Endothelial cell of umbilical vein (primary cell): ENCODE measurements around the gene FLACC1. TPM values are rescaled to one million over a fixed set of nuclear protein-coding genes. Genes with fewer than 3 reads are reported as not detected.

ENCODE experiments used
- BruUV-seq: library from RNA; stranded (reverse); fragments of 400-500 nt; replicated peaks from 2 replicates; lab custom pipeline; 2021; lab: Mats Ljungman, UMichigan
- CTCF ChIA-PET: fragments of 300-600, 350-600 bp; sonication (Branson Sonifier 250); formaldehyde crosslinking; loops from one replicate; lab custom pipeline; 2021; ENCODE audit warnings: antibody characterized with exemption, inconsistent platforms; lab: Charles Lee
- POLR2A ChIA-PET: fragments of 300-600, 350-600 bp; sonication (Branson Sonifier 250); formaldehyde crosslinking; loops from one replicate; lab custom pipeline; 2021; ENCODE audit warnings: antibody characterized with exemption, inconsistent platforms; lab: Charles Lee
- DNase-seq: peaks from one replicate; pipeline ENCODE4 v3.0.0-alpha.2; 2011; ENCODE audit warnings: low read depth, low spot score
- FAIRE-seq: peaks from 2 replicates; lab custom pipeline; 2011; peaks lifted over from hg19 to GRCh38; lab: Jason Lieb, UNC
- H2AFZ ChIP-seq: 2 replicates; pipeline ENCODE4 v1.6.0; 2012; ENCODE audit warnings: low read depth, low read length, control low read depth, inconsistent platforms
- H3K27ac ChIP-seq: 2 replicates; pipeline ENCODE4 v1.5.1; 2011; ENCODE audit warnings: low read depth, mild to moderate bottlenecking, control low read depth, low read length, moderate library complexity; ENCODE audit not compliant: insufficient read depth
- H3K27me3 ChIP-seq, 2 experiments: 2 replicates each; pipeline versions ENCODE4 v1.6.0 to v1.6.1; 2011; ENCODE audit warnings: low read length in 2 of 2, mixed read lengths in 1 of 2; ENCODE audit not compliant: control insufficient read depth in 2 of 2, insufficient read depth in 2 of 2
- H3K36me3 ChIP-seq, 2 experiments: 2 replicates in 1 of 2; 3 replicates in 1 of 2; pipeline ENCODE4 v1.5.1; 2011; ENCODE audit warnings: low read length in 2 of 2, mild to moderate bottlenecking in 1 of 2, moderate library complexity in 1 of 2; ENCODE audit not compliant: control insufficient read depth in 2 of 2, insufficient read depth in 2 of 2; ENCODE audit errors: extremely low read depth in 1 of 2
- H3K4me1 ChIP-seq: 3 replicates; pipeline ENCODE4 v1.5.1; 2011; ENCODE audit warnings: mild to moderate bottlenecking, low read length; ENCODE audit not compliant: control insufficient read depth, insufficient read depth; ENCODE audit errors: extremely low read depth
- H3K4me2 ChIP-seq: 2 replicates; pipeline ENCODE4 v1.6.1; 2011; ENCODE audit warnings: low read length, control low read depth, mixed read lengths; ENCODE audit not compliant: insufficient read depth
- H3K4me3 ChIP-seq, 3 experiments: fragments of 200-600 bp in 1 of 3; sonication (generic), shearing (Covaris generic) in 1 of 3; replicated peaks in 1 of 3; 2 replicates each; pipeline ENCODE4 v1.5.1; 2011 to 2016; ENCODE audit warnings: control low read depth in 3 of 3, low read length in 3 of 3, mild to moderate bottlenecking in 2 of 3, inconsistent platforms in 1 of 3, low read depth in 1 of 3, moderate library complexity in 1 of 3; ENCODE audit not compliant: insufficient read depth in 1 of 3
- H3K79me2 ChIP-seq: 2 replicates; pipeline ENCODE4 v1.6.0; 2012; ENCODE audit warnings: low read length, inconsistent platforms; ENCODE audit not compliant: control insufficient read depth, insufficient read depth
- H3K9ac ChIP-seq: replicated peaks from 2 replicates; pipeline ENCODE3; 2011; ENCODE audit warnings: low read length, control low read depth; ENCODE audit not compliant: insufficient read depth; ENCODE audit errors: extremely low read depth
- H3K9me1 ChIP-seq: replicated peaks from 3 replicates; pipeline ENCODE4 v1.6.0; 2011; ENCODE audit warnings: mild to moderate bottlenecking, low read length; ENCODE audit not compliant: control insufficient read depth, insufficient read depth; ENCODE audit errors: extremely low read depth
- H3K9me3 ChIP-seq: replicated peaks from 2 replicates; pipeline ENCODE4 v1.5.1; 2012; ENCODE audit warnings: low read length, inconsistent platforms; ENCODE audit not compliant: control insufficient read depth, insufficient read depth
- H4K20me1 ChIP-seq: replicated peaks from 2 replicates; pipeline ENCODE3; 2011; ENCODE audit warnings: mild to moderate bottlenecking, low read length; ENCODE audit not compliant: control insufficient read depth, insufficient read depth; ENCODE audit errors: extremely low read depth
- EZH2 ChIP-seq: IDR thresholded peaks from 2 replicates; pipeline ENCODE4 v1.6.1; 2012; ENCODE audit warnings: borderline replicate concordance, low read depth, mild to moderate bottlenecking, moderate library complexity, low read length, inconsistent platforms; ENCODE audit not compliant: severe bottlenecking
- FOS ChIP-seq: IDR thresholded peaks from 2 replicates; pipeline ENCODE4 v1.6.1; 2011; ENCODE audit warnings: mild to moderate bottlenecking, low read length, moderate library complexity, borderline replicate concordance; ENCODE audit not compliant: insufficient read depth
- GATA2 ChIP-seq: IDR thresholded peaks from 2 replicates; pipeline ENCODE4 v1.7.0; 2011; ENCODE audit warnings: low read depth, mild to moderate bottlenecking, moderate library complexity, mixed read lengths, low read length; ENCODE audit not compliant: insufficient read length, insufficient read depth
- JUN ChIP-seq: IDR thresholded peaks from 2 replicates; pipeline ENCODE4 v1.6.1; 2011; ENCODE audit warnings: borderline replicate concordance, low read depth; ENCODE audit not compliant: insufficient read length, insufficient read depth
- MYC ChIP-seq: IDR thresholded peaks from one replicate; pipeline ENCODE4 v1.6.1; 2011; ENCODE audit warnings: mild to moderate bottlenecking, low read depth, low read length
- POLR2A ChIP-seq: IDR thresholded peaks from 2 replicates; pipeline ENCODE4 v1.6.1; 2012; ENCODE audit warnings: low read depth, mild to moderate bottlenecking, control low read depth, low read length
- POLR2AphosphoS5 ChIP-seq: IDR thresholded peaks from 2 replicates; pipeline ENCODE4 v1.6.1; 2012; ENCODE audit warnings: low read depth, mild to moderate bottlenecking, control low read depth, low read length, moderate library complexity; ENCODE audit not compliant: insufficient read depth
- dilution Hi-C: fragments of 300-500 bp; cut with MboI; formaldehyde crosslinking; loops from one replicate; pipeline ENCODE4 v1.15.0; 2019; ENCODE audit warnings: low sequenced_read_pairs; ENCODE audit not compliant: extremely low pct_ligation_motif_present
- intact Hi-C: fragments of 100-400 bp; cut with micrococcal nuclease; formaldehyde crosslinking; loops from one replicate; pipeline ENCODE4 v1.10.0; 2022
- polyA plus RNA-seq, 4 experiments: library from polyadenylated mRNA; depleted of rRNA in 3 of 4; stranded (reverse) in 3 of 4; unstranded in 1 of 4; fragments of >200 nt; gene quantifications; 2 replicates each; pipeline versions ENCODE4 v1.2.1 to v1.2.3, GENCODE V29; 2011 to 2012; ENCODE audit warnings: missing spikeins in 1 of 4
- total RNA-seq: library from RNA; stranded (reverse); gene quantifications from 2 replicates; pipeline ENCODE4 v1.2.3, GENCODE V29; 2021
- TF ChIP-seq, protein P1 (sequence below): IDR thresholded peaks from 2 replicates; pipeline ENCODE4 v1.6.1; 2011; ENCODE audit not compliant: insufficient read depth, insufficient read length
- TF ChIP-seq, protein P2 (sequence below), 2 donors: IDR thresholded peaks; 1 replicate in 1 of 2; 2 replicates in 1 of 2; pipeline ENCODE4 v1.5.1; 2011; ENCODE audit warnings: low read length in 2 of 2, mild to moderate bottlenecking in 2 of 2, moderate library complexity in 2 of 2, control low read depth in 1 of 2, inconsistent platforms in 1 of 2, low read depth in 1 of 2; ENCODE audit not compliant: insufficient read depth in 1 of 2; ENCODE audit errors: extremely low read depth in 1 of 2

The FLACC1 gene
- total and polyA plus RNA-seq, 2 donors (not counting 3 experiments of a cell fraction or from before 2014, with no cell fraction given) = 0.11 to 1.4 TPM

DNA sequence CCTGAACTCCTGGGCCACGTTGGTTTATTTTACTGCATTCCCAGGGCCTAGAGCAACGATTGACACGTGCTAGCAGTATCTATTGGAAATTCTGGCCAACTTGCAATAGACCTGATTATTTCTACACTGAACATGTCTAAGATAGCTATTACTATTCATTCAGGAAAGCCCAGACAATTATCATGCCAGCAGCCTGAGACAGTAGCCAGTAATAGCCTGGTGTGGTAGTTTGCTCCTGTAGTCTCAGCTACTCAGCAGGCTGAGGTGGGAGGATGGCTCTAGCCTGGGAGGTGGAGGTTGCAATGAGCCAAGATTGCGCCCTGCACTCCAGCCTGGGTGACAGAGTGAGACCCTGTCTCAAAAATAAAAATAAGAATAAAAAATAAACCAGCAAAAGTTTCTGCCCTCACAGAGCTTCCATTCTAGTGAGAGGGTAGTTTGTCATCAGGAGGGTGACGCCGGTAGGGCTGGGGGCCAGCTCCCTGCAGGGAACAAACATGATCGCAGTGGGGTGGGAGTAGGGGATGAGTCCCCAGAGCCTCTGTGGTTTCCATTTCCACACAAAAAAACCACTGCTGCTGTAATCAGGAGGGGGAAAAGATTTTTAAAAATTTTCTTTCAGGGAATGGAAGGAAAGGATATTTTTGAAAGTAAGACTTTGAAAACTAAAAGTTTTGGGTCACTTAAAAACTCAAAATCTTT lies 92.5 kb downstream of the FLACC1 start:
- dilution Hi-C loops = no loop called here
- no peak overlapping the region for H2AFZ ChIP-seq
- DNase-seq = no peak
- H3K4me1 ChIP-seq = peaks cover 9% of the 10 kb centered on the region
- POLR2A ChIA-PET = no interaction called here
- no peaks in the 10 kb centered on the region for H3K9me1 ChIP-seq
- H3K27ac ChIP-seq = no peak overlapping the region
- H3K36me3 ChIP-seq = no peaks in the 10 kb centered on the region
- H3K4me2 ChIP-seq = no peak overlapping the region
- peaks cover 2% of the 10 kb centered on the region for H3K79me2 ChIP-seq
- H3K27me3 ChIP-seq = no peaks in the 10 kb centered on the region
- H3K9ac ChIP-seq = no peak overlapping the region
- no peak overlapping the region for H3K4me3 ChIP-seq
- intact Hi-C loops = no loop called here
- TF ChIP-seq POLR2A (no peak), GATA2 (no peak), FOS (no peak), JUN (no peak)
- H4K20me1 ChIP-seq = no peaks in the 10 kb centered on the region
- BruUV-seq = no TSS peak
- no peaks in the 10 kb centered on the region for H3K9me3 ChIP-seq
- no peak for FAIRE-seq
- CTCF ChIA-PET = interaction anchor here (1.4 kb wide), 1 partner anchor 99 kb away, joined by 3 read pairs; no protein-coding TSS in a partner anchor

GRCh38 chr2:201263779-201264178 lies 93.4 kb downstream of the FLACC1 start:
- H3K4me1 ChIP-seq = peaks cover 16% of the 10 kb centered on the region
- TF ChIP-seq FOS (no peak), MYC (no peak), POLR2A (no peak), JUN (no peak), POLR2AphosphoS5 (no peak), GATA2 (no peak), EZH2 (no peak)
- TF ChIP-seq, protein P1, sequence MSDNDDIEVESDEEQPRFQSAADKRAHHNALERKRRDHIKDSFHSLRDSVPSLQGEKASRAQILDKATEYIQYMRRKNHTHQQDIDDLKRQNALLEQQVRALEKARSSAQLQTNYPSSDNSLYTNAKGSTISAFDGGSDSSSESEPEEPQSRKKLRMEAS = no peak
- TF ChIP-seq, protein P2, sequence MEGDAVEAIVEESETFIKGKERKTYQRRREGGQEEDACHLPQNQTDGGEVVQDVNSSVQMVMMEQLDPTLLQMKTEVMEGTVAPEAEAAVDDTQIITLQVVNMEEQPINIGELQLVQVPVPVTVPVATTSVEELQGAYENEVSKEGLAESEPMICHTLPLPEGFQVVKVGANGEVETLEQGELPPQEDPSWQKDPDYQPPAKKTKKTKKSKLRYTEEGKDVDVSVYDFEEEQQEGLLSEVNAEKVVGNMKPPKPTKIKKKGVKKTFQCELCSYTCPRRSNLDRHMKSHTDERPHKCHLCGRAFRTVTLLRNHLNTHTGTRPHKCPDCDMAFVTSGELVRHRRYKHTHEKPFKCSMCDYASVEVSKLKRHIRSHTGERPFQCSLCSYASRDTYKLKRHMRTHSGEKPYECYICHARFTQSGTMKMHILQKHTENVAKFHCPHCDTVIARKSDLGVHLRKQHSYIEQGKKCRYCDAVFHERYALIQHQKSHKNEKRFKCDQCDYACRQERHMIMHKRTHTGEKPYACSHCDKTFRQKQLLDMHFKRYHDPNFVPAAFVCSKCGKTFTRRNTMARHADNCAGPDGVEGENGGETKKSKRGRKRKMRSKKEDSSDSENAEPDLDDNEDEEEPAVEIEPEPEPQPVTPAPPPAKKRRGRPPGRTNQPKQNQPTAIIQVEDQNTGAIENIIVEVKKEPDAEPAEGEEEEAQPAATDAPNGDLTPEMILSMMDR (IDR thresholded peaks at IDR 0.05; ENCODE audit: extremely low read depth in 1 of 2, insufficient read depth in 1 of 2, low read depth in 1 of 2, low read length in 2 of 2) = no peak
- H3K79me2 ChIP-seq = peaks cover 6% of the 10 kb centered on the region
- DNase-seq (no peak), FAIRE-seq (no peak)
- dilution Hi-C loops = no loop called here
- ChIA-PET CTCF (interaction anchor here (1.4 kb wide), 1 partner anchor 100 kb away, joined by 3 read pairs; no protein-coding TSS in a partner anchor), POLR2A (no interaction called here)
- H2AFZ ChIP-seq = no peak overlapping the region
- BruUV-seq = no TSS peak
- intact Hi-C loops = no loop called here
- no peak overlapping the region for H3K4me2 ChIP-seq
- no peak overlapping the region for H3K27ac ChIP-seq
- H4K20me1 ChIP-seq = no peaks in the 10 kb centered on the region
- H3K9me3 ChIP-seq = no peaks in the 10 kb centered on the region
- H3K9ac ChIP-seq = no peak overlapping the region
- no peaks in the 10 kb centered on the region for H3K36me3 ChIP-seq
- no peak overlapping the region for H3K4me3 ChIP-seq
- H3K9me1 ChIP-seq = no peaks in the 10 kb centered on the region
- H3K27me3 ChIP-seq = no peaks in the 10 kb centered on the region
